ENCODE measurements around the gene FBXL4. TPM values are rescaled to one million over a fixed set of nuclear protein-coding genes. Genes with fewer than 3 reads are reported as not detected.
A peak's percentile ranks its signal among the peaks of the same experiment; 100 is the strongest.

FBXL4 gene
- total and polyA plus RNA-seq, 10 of the 15 experiments (the other 5 are each of a cell fraction or from before 2014, with no cell fraction given): 2.9 to 16.9 (median 7.2) TPM

- no peak for TF ChIP-seq MTA3 (IDR thresholded peaks at IDR 0.05; ENCODE audit: borderline replicate concordance, low read length)
- TF ChIP-seq, protein P1, sequence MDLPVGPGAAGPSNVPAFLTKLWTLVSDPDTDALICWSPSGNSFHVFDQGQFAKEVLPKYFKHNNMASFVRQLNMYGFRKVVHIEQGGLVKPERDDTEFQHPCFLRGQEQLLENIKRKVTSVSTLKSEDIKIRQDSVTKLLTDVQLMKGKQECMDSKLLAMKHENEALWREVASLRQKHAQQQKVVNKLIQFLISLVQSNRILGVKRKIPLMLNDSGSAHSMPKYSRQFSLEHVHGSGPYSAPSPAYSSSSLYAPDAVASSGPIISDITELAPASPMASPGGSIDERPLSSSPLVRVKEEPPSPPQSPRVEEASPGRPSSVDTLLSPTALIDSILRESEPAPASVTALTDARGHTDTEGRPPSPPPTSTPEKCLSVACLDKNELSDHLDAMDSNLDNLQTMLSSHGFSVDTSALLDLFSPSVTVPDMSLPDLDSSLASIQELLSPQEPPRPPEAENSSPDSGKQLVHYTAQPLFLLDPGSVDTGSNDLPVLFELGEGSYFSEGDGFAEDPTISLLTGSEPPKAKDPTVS (IDR thresholded peaks at IDR 0.05; ENCODE audit: low read depth, low read length): no peak
- no peak for TF ChIP-seq RAD21 (IDR thresholded peaks at IDR 0.05; ENCODE audit: insufficient read depth, low read depth, low read length)
- TF ChIP-seq, protein P2, sequence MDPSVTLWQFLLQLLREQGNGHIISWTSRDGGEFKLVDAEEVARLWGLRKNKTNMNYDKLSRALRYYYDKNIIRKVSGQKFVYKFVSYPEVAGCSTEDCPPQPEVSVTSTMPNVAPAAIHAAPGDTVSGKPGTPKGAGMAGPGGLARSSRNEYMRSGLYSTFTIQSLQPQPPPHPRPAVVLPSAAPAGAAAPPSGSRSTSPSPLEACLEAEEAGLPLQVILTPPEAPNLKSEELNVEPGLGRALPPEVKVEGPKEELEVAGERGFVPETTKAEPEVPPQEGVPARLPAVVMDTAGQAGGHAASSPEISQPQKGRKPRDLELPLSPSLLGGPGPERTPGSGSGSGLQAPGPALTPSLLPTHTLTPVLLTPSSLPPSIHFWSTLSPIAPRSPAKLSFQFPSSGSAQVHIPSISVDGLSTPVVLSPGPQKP (IDR thresholded peaks at IDR 0.05; ENCODE audit: low read depth, low read length): no peak
- no peak for TF ChIP-seq ASH2L (IDR thresholded peaks at IDR 0.05; ENCODE audit: borderline replicate concordance, low read depth)
- TF ChIP-seq HDAC2 (IDR thresholded peaks at IDR 0.05): no peak
- no peak for TF ChIP-seq SMC3 (IDR thresholded peaks at IDR 0.05; ENCODE audit: borderline replicate concordance, low read length)
- TF ChIP-seq, protein P3, sequence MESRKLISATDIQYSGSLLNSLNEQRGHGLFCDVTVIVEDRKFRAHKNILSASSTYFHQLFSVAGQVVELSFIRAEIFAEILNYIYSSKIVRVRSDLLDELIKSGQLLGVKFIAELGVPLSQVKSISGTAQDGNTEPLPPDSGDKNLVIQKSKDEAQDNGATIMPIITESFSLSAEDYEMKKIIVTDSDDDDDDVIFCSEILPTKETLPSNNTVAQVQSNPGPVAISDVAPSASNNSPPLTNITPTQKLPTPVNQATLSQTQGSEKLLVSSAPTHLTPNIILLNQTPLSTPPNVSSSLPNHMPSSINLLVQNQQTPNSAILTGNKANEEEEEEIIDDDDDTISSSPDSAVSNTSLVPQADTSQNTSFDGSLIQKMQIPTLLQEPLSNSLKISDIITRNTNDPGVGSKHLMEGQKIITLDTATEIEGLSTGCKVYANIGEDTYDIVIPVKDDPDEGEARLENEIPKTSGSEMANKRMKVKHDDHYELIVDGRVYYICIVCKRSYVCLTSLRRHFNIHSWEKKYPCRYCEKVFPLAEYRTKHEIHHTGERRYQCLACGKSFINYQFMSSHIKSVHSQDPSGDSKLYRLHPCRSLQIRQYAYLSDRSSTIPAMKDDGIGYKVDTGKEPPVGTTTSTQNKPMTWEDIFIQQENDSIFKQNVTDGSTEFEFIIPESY (IDR thresholded peaks at IDR 0.05): no peak
- no peak for TF ChIP-seq POLR2AphosphoS2 (IDR thresholded peaks at IDR 0.05; ENCODE audit: low read depth, low read length)
- TF ChIP-seq CBX5 (IDR thresholded peaks at IDR 0.05; ENCODE audit: low read depth): no peak
- TF ChIP-seq ZNF274 (IDR thresholded peaks at IDR 0.05; ENCODE audit: insufficient read depth, insufficient read length): no peak
- TF ChIP-seq IKZF2 (IDR thresholded peaks at IDR 0.05): peak; percentile 59 to 76; a peak in 3 of 4 replicates
- no peak for TF ChIP-seq PAX8 (IDR thresholded peaks at IDR 0.05)
- TF ChIP-seq, protein P4, sequence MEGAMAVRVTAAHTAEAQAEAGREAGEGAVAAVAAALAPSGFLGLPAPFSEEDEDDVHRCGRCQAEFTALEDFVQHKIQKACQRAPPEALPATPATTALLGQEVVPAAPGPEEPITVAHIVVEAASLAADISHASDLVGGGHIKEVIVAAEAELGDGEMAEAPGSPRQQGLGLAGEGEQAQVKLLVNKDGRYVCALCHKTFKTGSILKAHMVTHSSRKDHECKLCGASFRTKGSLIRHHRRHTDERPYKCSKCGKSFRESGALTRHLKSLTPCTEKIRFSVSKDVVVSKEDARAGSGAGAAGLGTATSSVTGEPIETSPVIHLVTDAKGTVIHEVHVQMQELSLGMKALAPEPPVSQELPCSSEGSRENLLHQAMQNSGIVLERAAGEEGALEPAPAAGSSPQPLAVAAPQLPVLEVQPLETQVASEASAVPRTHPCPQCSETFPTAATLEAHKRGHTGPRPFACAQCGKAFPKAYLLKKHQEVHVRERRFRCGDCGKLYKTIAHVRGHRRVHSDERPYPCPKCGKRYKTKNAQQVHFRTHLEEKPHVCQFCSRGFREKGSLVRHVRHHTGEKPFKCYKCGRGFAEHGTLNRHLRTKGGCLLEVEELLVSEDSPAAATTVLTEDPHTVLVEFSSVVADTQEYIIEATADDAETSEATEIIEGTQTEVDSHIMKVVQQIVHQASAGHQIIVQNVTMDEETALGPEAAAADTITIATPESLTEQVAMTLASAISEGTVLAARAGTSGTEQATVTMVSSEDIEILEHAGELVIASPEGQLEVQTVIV (IDR thresholded peaks at IDR 0.05; ENCODE audit: borderline replicate concordance, partially characterized antibody): no peak
- peak; percentile 67; the same call in 1 of the 2 replicates for TF ChIP-seq TCF7 (IDR thresholded peaks at IDR 0.05; ENCODE audit: borderline replicate concordance)
- TF ChIP-seq, protein P5, sequence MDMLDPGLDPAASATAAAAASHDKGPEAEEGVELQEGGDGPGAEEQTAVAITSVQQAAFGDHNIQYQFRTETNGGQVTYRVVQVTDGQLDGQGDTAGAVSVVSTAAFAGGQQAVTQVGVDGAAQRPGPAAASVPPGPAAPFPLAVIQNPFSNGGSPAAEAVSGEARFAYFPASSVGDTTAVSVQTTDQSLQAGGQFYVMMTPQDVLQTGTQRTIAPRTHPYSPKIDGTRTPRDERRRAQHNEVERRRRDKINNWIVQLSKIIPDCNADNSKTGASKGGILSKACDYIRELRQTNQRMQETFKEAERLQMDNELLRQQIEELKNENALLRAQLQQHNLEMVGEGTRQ (IDR thresholded peaks at IDR 0.05; ENCODE audit: borderline replicate concordance, low read depth, low read length): no peak
- 0 out of 2 replicates have a peak, but pooled peaks have one; percentile 30 for TF ChIP-seq DPF2 (IDR thresholded peaks at IDR 0.05)
- TF ChIP-seq, protein P6, sequence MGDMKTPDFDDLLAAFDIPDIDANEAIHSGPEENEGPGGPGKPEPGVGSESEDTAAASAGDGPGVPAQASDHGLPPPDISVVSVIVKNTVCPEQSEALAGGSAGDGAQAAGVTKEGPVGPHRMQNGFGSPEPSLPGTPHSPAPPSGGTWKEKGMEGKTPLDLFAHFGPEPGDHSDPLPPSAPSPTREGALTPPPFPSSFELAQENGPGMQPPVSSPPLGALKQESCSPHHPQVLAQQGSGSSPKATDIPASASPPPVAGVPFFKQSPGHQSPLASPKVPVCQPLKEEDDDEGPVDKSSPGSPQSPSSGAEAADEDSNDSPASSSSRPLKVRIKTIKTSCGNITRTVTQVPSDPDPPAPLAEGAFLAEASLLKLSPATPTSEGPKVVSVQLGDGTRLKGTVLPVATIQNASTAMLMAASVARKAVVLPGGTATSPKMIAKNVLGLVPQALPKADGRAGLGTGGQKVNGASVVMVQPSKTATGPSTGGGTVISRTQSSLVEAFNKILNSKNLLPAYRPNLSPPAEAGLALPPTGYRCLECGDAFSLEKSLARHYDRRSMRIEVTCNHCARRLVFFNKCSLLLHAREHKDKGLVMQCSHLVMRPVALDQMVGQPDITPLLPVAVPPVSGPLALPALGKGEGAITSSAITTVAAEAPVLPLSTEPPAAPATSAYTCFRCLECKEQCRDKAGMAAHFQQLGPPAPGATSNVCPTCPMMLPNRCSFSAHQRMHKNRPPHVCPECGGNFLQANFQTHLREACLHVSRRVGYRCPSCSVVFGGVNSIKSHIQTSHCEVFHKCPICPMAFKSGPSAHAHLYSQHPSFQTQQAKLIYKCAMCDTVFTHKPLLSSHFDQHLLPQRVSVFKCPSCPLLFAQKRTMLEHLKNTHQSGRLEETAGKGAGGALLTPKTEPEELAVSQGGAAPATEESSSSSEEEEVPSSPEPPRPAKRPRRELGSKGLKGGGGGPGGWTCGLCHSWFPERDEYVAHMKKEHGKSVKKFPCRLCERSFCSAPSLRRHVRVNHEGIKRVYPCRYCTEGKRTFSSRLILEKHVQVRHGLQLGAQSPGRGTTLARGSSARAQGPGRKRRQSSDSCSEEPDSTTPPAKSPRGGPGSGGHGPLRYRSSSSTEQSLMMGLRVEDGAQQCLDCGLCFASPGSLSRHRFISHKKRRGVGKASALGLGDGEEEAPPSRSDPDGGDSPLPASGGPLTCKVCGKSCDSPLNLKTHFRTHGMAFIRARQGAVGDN (IDR thresholded peaks at IDR 0.05): no peak
Measured at GRCh38 chr6:98880486-98880885, 67.3 kb downstream of the FBXL4 start (continued).
